NCI-H1436 treated with DMSO at 0.1 percent for 48 hours (cell line): Measurements from ENCODE around the gene NKIRAS2.

Experiments
- DNase-seq: peaks from one replicate; lab custom pipeline; 2025; lab: John Stamatoyannopoulos, UW

The NKIRAS2 gene

GRCh38 chr17:42019509-42020404 lies at the start of gene NKIRAS2:
Gene NKIRAS2 (plus strand): TSS chr17:42020090. CDS start chr17:42021578, 1,488 bp downstream.
- peak; percentile 29 for DNase-seq

- no peak for DNase-seq
These were observed 49.0 kb upstream of the NKIRAS2 start for GRCh38 chr17:41970901-41971331.

GRCh38 chr17:41971721-41972523 lies 48.0 kb upstream of the NKIRAS2 start:
- no peak for DNase-seq

- DNase-seq = no peak
These were observed 47.1 kb upstream of the NKIRAS2 start for GRCh38 chr17:41972571-41973407.

- DNase-seq = no peak
These were observed 46.5 kb upstream of the NKIRAS2 start for GRCh38 chr17:41973408-41973811.

- no peak for DNase-seq
These were observed 45.9 kb upstream of the NKIRAS2 start for GRCh38 chr17:41974031-41974430.

GRCh38 chr17:41974658-41975057 lies 45.2 kb upstream of the NKIRAS2 start:
- no peak for DNase-seq

GRCh38 chr17:41975099-41976083 lies 44.5 kb upstream of the NKIRAS2 start:
- DNase-seq = no peak

GRCh38 chr17:41976142-41976768 lies 43.6 kb upstream of the NKIRAS2 start:
- DNase-seq = no peak

- DNase-seq = no peak
These were observed 41.9 kb upstream of the NKIRAS2 start for GRCh38 chr17:41977991-41978390.

GRCh38 chr17:41982026-41982760 lies 37.7 kb upstream of the NKIRAS2 start:
- no peak for DNase-seq

GRCh38 chr17:41984454-41984853 lies 35.4 kb upstream of the NKIRAS2 start:
- DNase-seq = no peak

- no peak for DNase-seq
These were observed 34.0 kb upstream of the NKIRAS2 start for GRCh38 chr17:41985919-41986318.

- DNase-seq = no peak
These were observed 33.3 kb upstream of the NKIRAS2 start for GRCh38 chr17:41986634-41987033.

- DNase-seq = peak; percentile 10
These were observed 32.2 kb upstream of the NKIRAS2 start for GRCh38 chr17:41987642-41988041.

GRCh38 chr17:41988418-41988817 lies 31.5 kb upstream of the NKIRAS2 start:
- DNase-seq = no peak

GRCh38 chr17:41989702-41990419 lies 30.0 kb upstream of the NKIRAS2 start:
- DNase-seq = no peak

- no peak for DNase-seq
These were observed 27.3 kb upstream of the NKIRAS2 start for GRCh38 chr17:41992576-41992975.

- no peak for DNase-seq
These were observed 23.1 kb upstream of the NKIRAS2 start for GRCh38 chr17:41996855-41997164.
